H1 (cell line): ENCODE data around the gene GRIA4.

Experiments used
- ATF2 ChIP-seq: IDR thresholded peaks from 2 replicates; pipeline ENCODE4 v1.6.1; 2012; ENCODE audit warnings: low read length, inconsistent platforms
- CTCF ChIP-seq, 3 experiments: IDR thresholded peaks; 1 replicate in 2 of 3; 2 replicates in 1 of 3; pipeline versions ENCODE4 v1.5.1 to v1.6.1; 2011; ENCODE audit warnings: low read length in 3 of 3, mild to moderate bottlenecking in 3 of 3, inconsistent platforms in 2 of 3, low read depth in 1 of 3, moderate library complexity in 1 of 3; ENCODE audit not compliant: insufficient read depth in 1 of 3; ENCODE audit errors: control extremely low read depth in 1 of 3
- EP300 ChIP-seq, 2 experiments: IDR thresholded peaks; 1 replicate in 1 of 2; 2 replicates in 1 of 2; pipeline ENCODE4 v1.6.1; 2011 to 2012; ENCODE audit warnings: low read depth in 2 of 2, low read length in 2 of 2, mild to moderate bottlenecking in 2 of 2, borderline replicate concordance in 1 of 2, inconsistent platforms in 1 of 2, moderate library complexity in 1 of 2
- FOSL1 ChIP-seq: IDR thresholded peaks from 2 replicates; pipeline ENCODE4 v1.6.1; 2011; ENCODE audit warnings: mild to moderate bottlenecking, low read depth, low read length, moderate library complexity; ENCODE audit not compliant: insufficient read depth
- GABPA ChIP-seq: IDR thresholded peaks from 2 replicates; pipeline ENCODE4 v1.6.1; 2011; ENCODE audit warnings: mild to moderate bottlenecking, low read length, moderate library complexity, borderline replicate concordance; ENCODE audit not compliant: insufficient read depth
- HDAC6 ChIP-seq: IDR thresholded peaks from one replicate; pipeline ENCODE4 v1.7.1; 2012; ENCODE audit warnings: low read depth, mild to moderate bottlenecking, inconsistent platforms, low read length, moderate library complexity
- POLR2A ChIP-seq, 2 experiments: IDR thresholded peaks; 1 replicate in 1 of 2; 2 replicates in 1 of 2; pipeline ENCODE4 v1.6.1; 2011; ENCODE audit warnings: low read depth in 2 of 2, low read length in 2 of 2, mild to moderate bottlenecking in 2 of 2; ENCODE audit errors: control extremely low read depth in 1 of 2
- RAD21 ChIP-seq, 2 experiments: IDR thresholded peaks in 1 of 2; conservative IDR thresholded peaks in 1 of 2; 2 replicates each; pipeline ENCODE4 v1.6.1; 2011; ENCODE audit warnings: low read depth in 2 of 2, low read length in 2 of 2, improper control_type of control experiment in 1 of 2, inconsistent platforms in 1 of 2, mild to moderate bottlenecking in 1 of 2, moderate library complexity in 1 of 2
- TCF12 ChIP-seq: IDR thresholded peaks from 2 replicates; pipeline ENCODE4 v1.6.1; 2011; ENCODE audit warnings: low read depth, mild to moderate bottlenecking, low read length
- TEAD4 ChIP-seq: IDR thresholded peaks from 2 replicates; pipeline ENCODE4 v1.6.1; 2012; ENCODE audit warnings: low read depth, low read length, inconsistent platforms, mixed read lengths
- YY1 ChIP-seq: IDR thresholded peaks from 2 replicates; pipeline ENCODE4 v1.6.1; 2011; ENCODE audit warnings: low read depth, mild to moderate bottlenecking, low read length
- TF ChIP-seq, protein P1 (sequence below): IDR thresholded peaks from 2 replicates; pipeline ENCODE4 v1.6.1; 2011; ENCODE audit warnings: low read depth, mild to moderate bottlenecking, low read length; ENCODE audit not compliant: insufficient read depth

DNA sequence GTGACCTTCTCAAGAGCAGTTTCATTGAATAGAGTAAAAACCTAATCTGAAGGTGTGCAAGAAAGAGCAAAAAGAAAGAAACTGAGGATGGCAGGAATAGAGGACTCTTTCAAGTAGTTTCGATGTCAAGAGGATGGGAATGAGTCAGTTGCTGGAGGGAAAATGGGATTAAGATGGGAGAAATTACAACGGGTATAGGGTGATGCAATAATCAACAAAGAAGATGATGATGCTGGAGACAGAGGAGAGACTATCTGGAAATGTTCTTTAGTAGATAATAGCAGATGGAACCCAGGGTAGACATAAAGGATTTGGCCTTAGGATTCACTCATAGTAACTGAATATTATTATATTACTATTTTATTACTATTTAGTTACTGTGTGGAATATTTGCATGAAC is 189.4 kb downstream of the GRIA4 start:
- TF ChIP-seq, protein P1, sequence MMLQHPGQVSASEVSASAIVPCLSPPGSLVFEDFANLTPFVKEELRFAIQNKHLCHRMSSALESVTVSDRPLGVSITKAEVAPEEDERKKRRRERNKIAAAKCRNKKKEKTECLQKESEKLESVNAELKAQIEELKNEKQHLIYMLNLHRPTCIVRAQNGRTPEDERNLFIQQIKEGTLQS = no peak
- TF ChIP-seq ATF2 (no peak), CTCF (IDR thresholded peaks at IDR 0.05; ENCODE audit: control extremely low read depth in 1 of 3, insufficient read depth in 1 of 3, low read depth in 1 of 3, low read length in 3 of 3) (no peak), POLR2A (IDR thresholded peaks at IDR 0.05; ENCODE audit: control extremely low read depth in 1 of 2, low read depth in 2 of 2, low read length in 2 of 2) (no peak), RAD21 (IDR thresholded peaks at IDR 0.05 in 1 of 2, conservative IDR thresholded peaks at IDR 0.05 in 1 of 2; ENCODE audit: low read depth in 2 of 2, low read length in 2 of 2) (no peak), GABPA (no peak), YY1 (no peak), FOSL1 (no peak), EP300 (IDR thresholded peaks at IDR 0.05; ENCODE audit: borderline replicate concordance in 1 of 2, low read depth in 2 of 2, low read length in 2 of 2) (no peak), TEAD4 (no peak), TCF12 (no peak), HDAC6 (no peak)
